ENCODE measurements around the gene WDCP.

DNA sequence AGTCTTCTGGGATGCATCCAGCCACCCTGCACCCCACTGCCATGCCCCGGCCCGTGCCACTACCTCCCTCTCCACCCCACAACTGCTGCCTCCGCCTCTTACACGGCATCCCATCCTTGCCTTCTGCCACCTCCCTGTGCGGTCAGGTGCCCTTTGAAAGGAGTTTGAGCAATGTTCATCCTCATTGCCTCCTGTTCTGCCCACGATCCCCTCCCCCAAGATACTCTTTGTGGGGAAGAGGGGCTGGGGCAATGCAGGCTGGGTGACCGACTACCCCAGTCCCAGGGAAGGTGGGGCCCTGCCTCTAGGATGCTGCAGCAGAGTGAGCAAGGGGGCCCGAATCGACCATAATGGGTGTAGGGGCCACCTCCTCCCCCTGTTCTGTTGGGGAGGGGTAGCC is 28.9 kb downstream of the WDCP start:
- TF ChIP-seq, protein P1, sequence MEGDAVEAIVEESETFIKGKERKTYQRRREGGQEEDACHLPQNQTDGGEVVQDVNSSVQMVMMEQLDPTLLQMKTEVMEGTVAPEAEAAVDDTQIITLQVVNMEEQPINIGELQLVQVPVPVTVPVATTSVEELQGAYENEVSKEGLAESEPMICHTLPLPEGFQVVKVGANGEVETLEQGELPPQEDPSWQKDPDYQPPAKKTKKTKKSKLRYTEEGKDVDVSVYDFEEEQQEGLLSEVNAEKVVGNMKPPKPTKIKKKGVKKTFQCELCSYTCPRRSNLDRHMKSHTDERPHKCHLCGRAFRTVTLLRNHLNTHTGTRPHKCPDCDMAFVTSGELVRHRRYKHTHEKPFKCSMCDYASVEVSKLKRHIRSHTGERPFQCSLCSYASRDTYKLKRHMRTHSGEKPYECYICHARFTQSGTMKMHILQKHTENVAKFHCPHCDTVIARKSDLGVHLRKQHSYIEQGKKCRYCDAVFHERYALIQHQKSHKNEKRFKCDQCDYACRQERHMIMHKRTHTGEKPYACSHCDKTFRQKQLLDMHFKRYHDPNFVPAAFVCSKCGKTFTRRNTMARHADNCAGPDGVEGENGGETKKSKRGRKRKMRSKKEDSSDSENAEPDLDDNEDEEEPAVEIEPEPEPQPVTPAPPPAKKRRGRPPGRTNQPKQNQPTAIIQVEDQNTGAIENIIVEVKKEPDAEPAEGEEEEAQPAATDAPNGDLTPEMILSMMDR (IDR thresholded peaks at IDR 0.05; ENCODE audit: low read length), result no peak
- TF ChIP-seq EZH2 (optimal IDR thresholded peaks at IDR 0.05; ENCODE audit: low read depth, low read length) (no peak), EZH2phosphoT487 (IDR thresholded peaks at IDR 0.05; ENCODE audit: low read length) (no peak)

All from MM.1S (cell line).